Calu3 (cell line): ENCODE data around the gene UQCR11. TPM values are rescaled to one million over a fixed set of nuclear protein-coding genes. Genes with fewer than 3 reads are reported as not detected.

Experiments
- BruUV-seq: library from RNA; stranded (reverse); fragments of 400-500 nt; replicated peaks from 2 replicates; lab custom pipeline; 2021; lab: Mats Ljungman, UMichigan
- CTCF ChIA-PET: fragments of 300-600 bp; sonication (Branson Sonifier 250); formaldehyde crosslinking; loops from one replicate; lab custom pipeline; 2022; ENCODE audit warnings: antibody characterized with exemption; lab: Charles Lee
- DNase-seq: peaks from one replicate; pipeline ENCODE4 v3.0.0; 2022
- H3K27ac Mint-ChIP-seq: one replicate; pipeline ENCODE4 v1.8.0; 2022; ENCODE audit warnings: mixed read lengths; ENCODE audit not compliant: unreplicated experiment
- H3K27me3 Mint-ChIP-seq: one replicate; pipeline ENCODE4 v1.8.0; 2022; ENCODE audit warnings: mixed read lengths; ENCODE audit not compliant: unreplicated experiment
- H3K36me3 Mint-ChIP-seq: one replicate; pipeline ENCODE4 v1.8.0; 2022; ENCODE audit warnings: mild to moderate bottlenecking, moderate library complexity, mixed read lengths; ENCODE audit not compliant: insufficient read depth, unreplicated experiment
- H3K4me1 Mint-ChIP-seq: one replicate; pipeline ENCODE4 v1.8.0; 2022; ENCODE audit warnings: mild to moderate bottlenecking, low read depth, mixed read lengths; ENCODE audit not compliant: unreplicated experiment
- H3K4me3 Mint-ChIP-seq: one replicate; pipeline ENCODE4 v1.8.0; 2022; ENCODE audit warnings: mild to moderate bottlenecking, low read depth, moderate library complexity, mixed read lengths; ENCODE audit not compliant: unreplicated experiment
- H3K9me3 Mint-ChIP-seq: one replicate; pipeline ENCODE4 v1.8.0; 2022; ENCODE audit warnings: low read depth, mixed read lengths; ENCODE audit not compliant: unreplicated experiment
- CTCF ChIP-seq: fragments of 200-600 bp; IDR thresholded peaks from one replicate; pipeline ENCODE4 v1.8.0; 2022; ENCODE audit warnings: antibody characterized with exemption; ENCODE audit not compliant: unreplicated experiment
- intact Hi-C: fragments of 100-400 bp; cut with micrococcal nuclease; formaldehyde crosslinking; loops from one replicate; pipeline ENCODE4 v1.10.0; 2022; ENCODE audit not compliant: unreplicated experiment
- total RNA-seq: library from RNA; stranded (reverse); gene quantifications from 2 replicates; pipeline ENCODE4 v1.2.3, GENCODE V29; 2022

UQCR11 gene
- total RNA-seq, 1 experiment from 2014 or later: 148 TPM

DNA sequence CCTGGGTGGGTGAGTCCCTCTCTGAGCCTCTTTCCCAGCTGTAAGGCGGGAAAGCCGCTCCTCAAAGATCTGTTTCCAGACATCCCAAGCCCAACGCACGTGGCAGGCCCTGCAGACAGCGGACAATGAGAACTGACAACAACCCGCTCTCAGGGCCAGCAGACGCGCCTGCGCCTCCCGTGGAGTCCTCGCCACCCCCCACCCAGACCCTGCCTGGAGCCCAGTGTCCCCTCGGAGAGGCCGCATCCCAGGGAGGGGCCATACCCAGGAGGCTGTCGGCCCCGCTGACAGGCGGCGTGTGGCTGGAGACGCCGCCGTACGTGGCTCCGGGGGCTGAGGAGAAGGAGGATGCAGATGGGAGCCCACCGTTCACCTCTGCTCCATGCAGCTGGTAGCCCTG lies 16.3 kb upstream of the UQCR11 start:
- no peak overlapping the region for H3K4me3 Mint-ChIP-seq
- CTCF ChIA-PET: no interaction called here
- peaks cover 6% of the 10 kb centered on the region for H3K4me1 Mint-ChIP-seq
- no peak overlapping the region for H3K27ac Mint-ChIP-seq
- H3K36me3 Mint-ChIP-seq: peaks cover 35% of the 10 kb centered on the region
- H3K9me3 Mint-ChIP-seq: no peaks in the 10 kb centered on the region
- no peak for DNase-seq
- no peak for TF ChIP-seq CTCF
- no TSS peak for BruUV-seq
- no peaks in the 10 kb centered on the region for H3K27me3 Mint-ChIP-seq
- intact Hi-C loops: no loop called here

- TF ChIP-seq CTCF: no peak
- Mint-ChIP-seq H3K9me3 (no peaks in the 10 kb centered on the region), H3K36me3 (peaks cover 32% of the 10 kb centered on the region), H3K4me3 (no peak overlapping the region), H3K4me1 (peaks cover 6% of the 10 kb centered on the region), H3K27me3 (no peaks in the 10 kb centered on the region), H3K27ac (no peak overlapping the region)
- CTCF ChIA-PET: no interaction called here
- intact Hi-C loops: no loop called here
- no TSS peak for BruUV-seq
- DNase-seq: no peak
These were observed 15.8 kb upstream of the UQCR11 start for GRCh38 chr19:1621021-1621420.

DNA sequence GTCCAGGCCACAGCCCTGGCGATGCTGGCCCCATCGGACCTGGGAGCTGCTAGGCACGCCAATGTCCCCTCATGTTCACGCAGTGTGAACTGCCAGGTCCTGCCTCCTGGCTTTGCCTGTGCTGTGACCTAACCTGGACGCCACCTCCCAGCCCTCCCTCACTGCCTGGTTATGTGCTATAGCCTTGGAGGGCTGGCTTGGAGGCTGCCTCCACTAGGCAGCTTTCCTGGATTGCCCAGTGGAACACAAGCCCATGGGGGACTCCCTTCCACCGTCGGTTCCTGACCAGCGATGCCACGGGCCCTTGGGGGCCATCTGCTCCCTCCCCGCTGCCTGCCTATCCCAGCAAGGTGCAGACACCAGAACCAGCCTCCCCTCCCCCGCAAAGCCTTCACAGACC lies 15.2 kb upstream of the UQCR11 start:
- CTCF ChIA-PET: no interaction called here
- intact Hi-C loops: no loop called here
- H3K27me3 Mint-ChIP-seq: no peaks in the 10 kb centered on the region
- peaks cover 6% of the 10 kb centered on the region for H3K4me1 Mint-ChIP-seq
- no peak for DNase-seq
- H3K36me3 Mint-ChIP-seq: peaks cover 33% of the 10 kb centered on the region
- no peak for TF ChIP-seq CTCF
- H3K4me3 Mint-ChIP-seq: no peak overlapping the region
- H3K9me3 Mint-ChIP-seq: no peaks in the 10 kb centered on the region
- no peak overlapping the region for H3K27ac Mint-ChIP-seq
- BruUV-seq: no TSS peak

GRCh38 chr19:1619703-1620102 lies 14.4 kb upstream of the UQCR11 start:
- CTCF ChIA-PET: interaction anchor here (0.6 kb wide), 1 partner anchor 128 kb away, joined by 5 read pairs; no protein-coding TSS in a partner anchor
- H3K27me3 Mint-ChIP-seq: no peaks in the 10 kb centered on the region
- intact Hi-C loops: no loop called here
- peaks cover 6% of the 10 kb centered on the region for H3K4me1 Mint-ChIP-seq
- no peak for TF ChIP-seq CTCF
- DNase-seq: no peak
- H3K9me3 Mint-ChIP-seq: no peaks in the 10 kb centered on the region
- no TSS peak for BruUV-seq
- no peak overlapping the region for H3K27ac Mint-ChIP-seq
- H3K4me3 Mint-ChIP-seq: no peak overlapping the region
- H3K36me3 Mint-ChIP-seq: peaks cover 40% of the 10 kb centered on the region
